Measurements from ENCODE around the gene VWC2.
"Not testable (repeated sequence)": the region's sequence is repeated elsewhere in the genome, so short reads cannot be mapped to it uniquely, and the experiment has no call there.

VWC2 gene

DNA sequence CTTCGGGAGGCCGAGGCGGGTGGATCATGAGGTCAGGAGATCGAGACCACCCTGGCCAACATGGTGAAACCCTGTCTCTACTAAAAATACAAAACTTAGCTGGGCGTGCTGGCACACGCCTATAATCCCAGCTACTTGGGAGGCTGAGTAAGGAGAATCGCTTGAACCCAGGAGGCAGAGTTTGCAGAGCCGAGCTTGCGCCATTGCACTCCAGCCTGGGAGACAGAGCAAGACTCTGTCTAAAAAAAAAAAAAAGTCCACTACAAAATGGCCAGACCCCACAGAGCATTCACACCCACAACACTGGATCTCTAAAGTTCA, 78.1 kb downstream of the VWC2 start:
- DNase-seq (ENCODE audit: low spot score), result not testable (repeated sequence)

- DNase-seq (ENCODE audit: low spot score), result no peak
These were observed 79.4 kb downstream of the VWC2 start for GRCh38 chr7:49852619-49853462.

DNA sequence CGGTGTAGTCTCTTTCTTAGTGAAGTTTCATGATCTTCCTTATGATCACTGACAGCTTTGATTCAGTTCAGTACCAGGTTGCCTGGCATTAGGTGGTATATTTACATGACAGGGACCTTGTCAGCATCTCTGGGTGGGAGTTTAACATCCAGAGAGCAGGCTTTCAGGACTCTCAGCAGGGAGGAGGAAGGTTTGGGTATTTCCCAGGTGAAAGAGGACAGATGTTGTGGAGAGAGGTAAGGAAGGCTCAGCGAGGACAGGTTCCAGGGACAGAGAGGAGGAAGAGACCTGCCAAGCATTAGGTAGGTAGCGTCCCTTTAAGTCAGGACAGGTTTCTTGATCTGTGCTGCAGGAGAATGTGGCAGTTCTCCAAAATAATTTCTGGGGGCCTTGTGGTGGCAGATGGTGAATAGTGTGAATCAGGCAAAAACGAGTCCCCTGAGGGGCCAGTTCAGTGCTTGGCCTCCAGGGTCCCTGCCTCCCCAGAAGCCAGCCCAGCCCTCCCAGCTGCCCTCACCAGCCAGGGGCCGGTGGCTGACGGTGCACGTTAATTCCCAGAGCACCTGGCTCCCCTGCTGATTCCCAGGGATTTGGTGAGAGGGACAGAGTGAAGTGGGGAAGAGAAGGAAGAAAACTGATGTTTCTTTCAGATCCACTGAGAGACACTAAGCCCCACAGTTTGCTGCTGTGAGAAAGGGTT, 82.0 kb downstream of the VWC2 start:
- no peak for DNase-seq (ENCODE audit: low spot score)

DNA sequence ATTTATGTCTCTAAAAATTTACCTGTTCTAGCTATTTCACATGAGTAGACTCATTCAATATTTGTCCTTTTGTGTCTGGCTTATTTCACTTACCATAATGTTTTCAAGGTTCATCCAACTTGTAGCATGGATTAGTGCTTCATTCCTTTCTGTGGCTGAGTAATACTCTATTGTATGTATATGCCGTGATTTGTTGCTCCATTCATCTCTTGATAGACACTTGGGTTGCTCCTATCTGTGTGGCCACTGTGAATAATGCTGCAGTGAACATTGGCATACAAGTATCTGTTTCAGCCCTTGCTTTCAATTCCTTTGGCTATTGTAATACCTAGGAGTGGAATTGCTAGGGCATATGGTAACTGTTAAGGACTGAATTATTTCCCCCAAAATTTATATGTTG, 86.9 kb downstream of the VWC2 start:
- DNase-seq (ENCODE audit: low spot score), result no peak

DNA sequence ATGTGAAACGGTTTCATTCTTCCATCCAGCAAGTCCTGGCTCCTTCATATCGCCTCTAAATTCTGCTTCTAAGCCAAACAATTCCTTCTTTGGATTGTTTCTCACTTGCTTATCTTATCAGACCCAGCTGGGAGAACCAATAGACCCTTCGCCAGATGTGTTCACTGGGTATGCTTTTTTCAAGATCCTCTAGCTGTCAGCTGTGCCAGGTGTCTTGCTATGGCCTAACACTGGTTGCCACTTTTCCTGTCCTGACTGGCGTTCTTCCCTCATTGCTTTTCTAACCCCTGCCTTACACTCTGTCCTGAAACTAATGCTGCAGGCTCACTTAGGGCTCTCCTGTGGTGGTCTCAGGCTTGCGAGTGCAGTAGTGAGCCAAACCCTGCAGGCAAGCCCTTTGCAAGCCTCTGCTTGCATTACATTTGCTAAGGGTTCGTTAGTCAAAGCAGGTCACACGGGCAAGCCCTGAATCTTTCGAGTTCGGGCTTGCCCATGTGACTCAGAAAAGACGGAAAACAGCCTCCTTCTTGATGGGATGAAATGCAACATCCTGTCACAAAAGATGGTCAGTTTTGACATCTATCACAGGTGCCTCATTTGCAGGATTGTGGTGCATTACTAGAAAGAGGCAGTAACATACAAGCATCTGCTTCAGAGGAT, 92.8 kb downstream of the VWC2 start:
- DNase-seq (ENCODE audit: low spot score), result no peak

DNA sequence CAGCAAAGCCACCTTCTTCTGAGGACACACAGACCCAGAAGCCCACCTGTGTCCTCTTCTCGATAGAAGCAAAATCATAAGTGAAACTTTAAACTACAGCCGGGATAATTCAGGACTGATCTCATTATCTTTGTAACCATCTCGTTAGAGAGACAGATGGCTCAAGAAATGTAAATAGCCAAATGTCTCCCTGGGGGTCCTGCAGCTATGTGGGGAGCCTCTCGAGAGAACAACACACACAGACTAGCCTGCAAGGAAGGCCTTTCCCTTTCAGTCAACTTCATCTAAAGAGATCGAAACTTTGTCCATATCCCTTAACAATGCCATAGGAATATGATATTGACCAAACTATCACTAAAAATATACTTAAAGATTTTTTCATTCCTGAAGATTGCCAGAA, 93.5 kb downstream of the VWC2 start:
- DNase-seq (ENCODE audit: low spot score), result no peak

- no peak for DNase-seq (ENCODE audit: low spot score)
These were observed 100.0 kb downstream of the VWC2 start for GRCh38 chr7:49873420-49873819.

DNA sequence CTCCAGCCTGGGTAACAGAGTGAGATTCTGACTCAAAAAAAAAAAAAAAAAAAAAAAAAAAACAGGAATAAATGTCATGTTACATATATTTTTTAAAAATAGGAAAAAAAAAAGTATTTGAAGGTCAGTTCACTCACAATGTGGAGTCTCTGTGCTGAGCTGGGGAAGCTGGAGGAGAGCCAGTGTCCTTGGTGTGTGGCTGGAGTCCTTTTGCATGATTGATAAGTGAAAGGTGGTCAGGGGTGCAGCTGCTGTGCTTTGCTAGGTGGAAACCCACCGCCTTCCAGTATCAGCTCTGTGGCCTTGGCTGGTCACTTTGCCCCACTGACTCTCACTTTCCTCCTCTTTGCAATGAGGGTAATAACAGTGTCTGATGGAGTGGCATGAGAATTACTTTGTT, 101.9 kb downstream of the VWC2 start:
- DNase-seq (ENCODE audit: low spot score), result no peak

DNA sequence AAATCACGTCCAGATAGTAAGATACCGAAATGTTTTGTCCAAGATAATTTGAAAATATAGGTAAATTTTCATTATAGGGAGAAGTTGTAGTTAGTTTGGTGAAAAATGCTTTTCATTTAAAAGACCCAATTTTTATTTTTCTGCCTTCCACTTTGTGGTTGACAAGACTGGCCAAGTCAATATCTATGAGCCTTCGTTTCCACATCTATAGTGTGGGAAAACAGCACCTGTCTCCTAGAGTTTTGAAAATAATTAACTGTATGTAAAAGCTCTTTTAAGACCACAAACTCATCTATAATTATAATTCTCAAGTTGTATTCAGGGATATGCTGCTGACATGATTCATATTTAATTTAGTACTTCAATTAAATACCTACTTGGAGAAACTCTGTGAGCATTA, 102.8 kb downstream of the VWC2 start:
- no peak for DNase-seq (ENCODE audit: low spot score)

- no peak for DNase-seq (ENCODE audit: low spot score)
These were observed 104.7 kb downstream of the VWC2 start for GRCh38 chr7:49878089-49878488.

- DNase-seq (ENCODE audit: low spot score), result no peak
These were observed 105.2 kb downstream of the VWC2 start for GRCh38 chr7:49878627-49879026.

DNA sequence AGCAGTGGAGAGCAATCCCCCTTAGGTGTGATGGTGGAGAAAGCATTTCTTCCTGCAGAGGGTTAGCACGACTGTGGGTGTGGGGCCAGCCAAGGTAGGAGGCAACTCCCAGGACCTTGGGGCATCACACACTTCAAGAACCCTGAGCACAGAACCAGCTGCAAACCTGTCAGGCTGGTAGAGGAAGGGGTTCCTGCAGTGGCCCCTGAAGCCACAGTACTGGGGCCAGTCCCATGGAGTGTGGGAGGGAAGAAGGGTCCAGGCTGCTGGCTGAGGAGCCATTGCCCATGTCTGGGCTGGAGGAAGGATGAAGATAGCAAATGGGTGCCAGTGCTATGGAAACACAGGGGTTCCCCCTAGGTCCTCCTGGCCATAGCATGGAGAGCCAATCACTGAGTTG, 110.5 kb downstream of the VWC2 start:
- DNase-seq (ENCODE audit: low spot score), result no peak

DNA sequence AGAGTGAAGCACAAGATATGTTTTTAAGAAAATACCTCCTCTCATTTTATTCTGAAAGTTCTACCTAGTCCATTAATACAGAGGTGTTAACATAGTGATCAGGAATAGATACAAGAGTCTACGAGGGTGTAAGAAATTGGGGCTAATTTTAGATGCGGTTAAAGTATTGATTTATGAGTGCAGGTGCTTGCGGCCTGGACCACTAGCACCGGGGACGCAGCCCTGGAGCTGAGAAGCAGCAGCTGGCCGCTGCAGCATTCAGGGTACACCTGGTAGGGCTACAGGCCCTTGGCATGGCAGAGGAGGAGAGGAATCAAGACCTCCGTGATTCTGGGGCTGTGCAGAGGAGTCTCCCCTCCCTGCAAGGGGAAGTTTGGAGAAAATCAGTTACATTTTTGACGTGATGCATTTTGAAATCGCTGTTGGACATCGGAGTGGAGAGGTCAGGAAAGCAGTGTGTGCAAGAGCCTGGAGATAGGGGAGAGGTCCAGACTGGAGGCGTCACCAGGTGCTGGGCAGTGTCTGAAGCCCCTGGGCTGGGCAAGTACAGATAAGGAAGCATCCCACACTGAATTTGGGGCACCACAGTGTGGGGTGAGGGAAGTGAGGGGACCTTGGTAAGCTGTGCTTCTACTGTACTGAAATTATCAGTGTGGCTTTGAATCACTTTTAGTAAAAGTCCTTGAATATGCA, 112.3 kb downstream of the VWC2 start:
- DNase-seq (ENCODE audit: low spot score), result no peak

DNA sequence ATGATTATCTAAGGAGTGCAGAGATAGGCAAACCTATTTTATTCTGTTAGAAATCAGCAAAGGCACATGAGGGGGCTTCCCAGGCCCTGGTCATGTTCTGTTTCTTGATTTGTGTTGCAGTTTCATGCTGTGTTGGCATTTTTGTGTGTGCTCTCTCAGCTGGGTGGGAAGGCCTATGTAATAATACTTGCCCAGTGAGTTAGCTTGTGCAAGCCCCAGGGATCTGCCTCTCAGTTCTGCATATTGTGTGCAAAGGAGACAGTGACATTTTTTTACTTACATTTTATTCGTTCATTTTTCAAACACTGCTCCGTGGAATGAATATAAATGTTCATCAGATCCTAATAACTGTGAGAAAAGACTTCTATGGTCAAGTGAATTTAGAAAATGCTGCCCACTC, 119.0 kb downstream of the VWC2 start:
- no peak for DNase-seq (ENCODE audit: low spot score)

DNA sequence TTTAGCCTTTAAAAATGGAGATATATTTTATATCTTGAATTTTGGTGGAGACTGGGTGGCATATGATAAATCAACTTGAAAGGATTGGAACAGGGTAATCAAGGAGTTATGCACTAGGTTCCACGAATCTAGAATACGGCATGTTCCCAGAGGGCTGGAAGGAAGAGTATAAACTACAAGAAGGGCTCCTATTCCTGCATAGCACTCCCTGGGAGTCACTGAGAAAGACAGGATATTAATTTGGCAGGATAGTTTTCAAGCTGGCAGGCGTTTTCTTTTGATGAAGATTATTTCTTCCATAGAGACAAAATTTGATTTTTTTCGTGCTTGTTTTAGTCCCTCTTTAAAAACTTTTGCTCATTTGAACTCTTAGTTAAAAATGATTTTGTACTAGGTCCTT, 119.7 kb downstream of the VWC2 start:
- DNase-seq (ENCODE audit: low spot score), result no peak

DNA sequence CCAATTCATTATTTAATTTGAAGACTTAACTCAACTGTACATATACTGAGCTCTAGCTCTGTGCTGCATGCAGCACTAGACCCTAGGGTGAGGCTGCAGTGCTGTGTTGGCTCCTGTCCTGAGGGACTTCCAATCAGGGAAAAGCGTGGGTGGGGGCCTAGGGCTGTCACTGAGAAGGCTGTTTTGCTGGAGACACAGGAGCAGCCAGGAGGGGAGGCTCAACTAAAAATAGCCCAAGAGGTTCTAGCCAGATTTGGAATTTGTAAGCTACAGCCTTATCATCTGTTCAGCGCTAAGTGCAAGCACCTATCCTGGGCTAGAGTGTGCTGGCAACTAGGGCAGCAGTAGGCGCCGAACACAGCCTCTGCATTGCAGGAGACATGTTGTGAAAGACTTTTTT, 121.1 kb downstream of the VWC2 start:
- no peak for DNase-seq (ENCODE audit: low spot score)

- no peak for DNase-seq (ENCODE audit: low spot score)
These were observed 138.5 kb downstream of the VWC2 start for GRCh38 chr7:49911909-49912308.

- DNase-seq (ENCODE audit: low spot score), result no peak
These were observed 153.3 kb downstream of the VWC2 start for GRCh38 chr7:49926720-49927119.

GRCh38 chr7:49927631-49928030, 154.2 kb downstream of the VWC2 start:
- no peak for DNase-seq (ENCODE audit: low spot score)

GRCh38 chr7:49928787-49929186, 155.3 kb downstream of the VWC2 start:
- DNase-seq (ENCODE audit: low spot score), result no peak

- DNase-seq (ENCODE audit: low spot score), result no peak
These were observed 158.2 kb downstream of the VWC2 start for GRCh38 chr7:49931627-49932026.

DNA sequence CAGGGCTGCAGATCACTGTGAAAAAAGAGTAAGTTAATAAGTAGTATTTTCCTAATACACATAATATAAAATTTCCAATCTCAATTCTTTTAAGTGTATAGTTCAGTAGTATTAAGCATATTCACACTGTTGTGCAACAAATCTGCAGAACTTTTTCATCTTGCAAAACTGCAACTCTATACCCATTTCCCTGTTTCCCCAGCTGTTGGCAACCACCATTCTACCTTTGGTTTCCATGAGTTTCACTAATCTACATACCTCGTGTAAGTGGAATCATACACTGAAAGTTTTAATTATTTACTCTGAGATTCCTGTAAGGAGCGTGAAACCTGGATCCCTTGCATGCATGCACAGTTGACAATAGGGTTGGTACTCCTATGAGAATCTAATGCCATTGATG, 164.2 kb downstream of the VWC2 start:
- DNase-seq (ENCODE audit: low spot score), result no peak

All from hematopoietic multipotent progenitor cell treated with erythropoietin and hydrocortisone succinate and interleukin-3 and kit ligand, for 17 days (in vitro differentiated cells).